HG03565 (cell line): ENCODE data around the gene DND1.
"Not testable (repeated sequence)": the region's sequence is repeated elsewhere in the genome, so short reads cannot be mapped to it uniquely, and the experiment has no call there.

Experiments
- ATAC-seq: cut with Tn5 transposase; IDR thresholded peaks from one replicate; pipeline ENCODE4 v1.9.1; 2021; ENCODE audit warnings: mild to moderate bottlenecking, moderate library complexity; ENCODE audit not compliant: unreplicated experiment

DND1 gene

GRCh38 chr5:140673187-140673976 lies at the start of gene DND1:
DND1 (minus strand) TSS chr5:140673576; CDS start chr5:140673542, 34 bp downstream.
- ATAC-seq: no peak

- not testable (repeated sequence) for ATAC-seq
These were observed 48.0 kb upstream of the DND1 start for GRCh38 chr5:140721395-140721794.

DNA sequence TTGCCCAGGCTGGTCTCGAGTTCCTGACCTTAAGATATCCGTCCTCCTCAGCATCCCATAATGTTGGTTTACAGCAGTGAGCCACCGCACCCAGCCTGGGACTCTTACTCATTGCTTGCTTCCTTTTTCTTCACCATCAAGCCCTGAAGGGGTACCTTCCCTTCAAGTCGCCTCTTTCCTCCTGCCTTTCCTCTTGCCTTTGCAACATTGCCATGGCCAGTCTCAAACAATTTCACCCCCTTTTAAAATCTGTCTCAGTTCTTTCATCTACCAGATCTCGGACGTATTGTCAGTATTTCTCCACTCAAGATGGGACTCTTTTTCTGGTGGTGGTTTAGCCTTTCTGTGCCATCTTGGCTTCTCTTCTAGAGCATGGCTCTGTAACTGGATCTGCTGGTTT lies 47.4 kb upstream of the DND1 start:
- ATAC-seq: not testable (repeated sequence)

- no peak for ATAC-seq
These were observed 44.9 kb upstream of the DND1 start for GRCh38 chr5:140718266-140718592.

DNA sequence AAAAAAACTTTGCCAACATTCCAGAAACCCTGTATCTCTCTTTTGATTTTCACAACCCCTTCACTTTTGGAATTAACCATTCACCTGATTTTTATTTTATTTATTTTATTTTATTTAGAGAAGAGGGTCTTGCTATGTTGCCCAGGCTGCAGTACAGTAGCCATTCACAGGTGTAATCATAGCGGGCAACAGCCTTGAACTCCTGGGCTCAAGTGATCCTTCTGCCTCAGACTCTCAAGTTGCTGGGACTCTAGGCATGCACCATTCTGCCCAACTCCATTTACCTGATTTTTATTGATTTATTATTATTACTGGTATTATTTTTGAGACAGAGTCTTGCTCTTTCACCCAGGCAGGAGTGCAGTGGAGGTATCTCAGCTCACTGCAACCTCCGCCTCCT lies 42.9 kb upstream of the DND1 start:
- ATAC-seq: not testable (repeated sequence)

GRCh38 chr5:140713562-140714094 lies 40.3 kb upstream of the DND1 start:
- no peak for ATAC-seq

- no peak for ATAC-seq
These were observed 38.4 kb upstream of the DND1 start for GRCh38 chr5:140711794-140712193.

DNA sequence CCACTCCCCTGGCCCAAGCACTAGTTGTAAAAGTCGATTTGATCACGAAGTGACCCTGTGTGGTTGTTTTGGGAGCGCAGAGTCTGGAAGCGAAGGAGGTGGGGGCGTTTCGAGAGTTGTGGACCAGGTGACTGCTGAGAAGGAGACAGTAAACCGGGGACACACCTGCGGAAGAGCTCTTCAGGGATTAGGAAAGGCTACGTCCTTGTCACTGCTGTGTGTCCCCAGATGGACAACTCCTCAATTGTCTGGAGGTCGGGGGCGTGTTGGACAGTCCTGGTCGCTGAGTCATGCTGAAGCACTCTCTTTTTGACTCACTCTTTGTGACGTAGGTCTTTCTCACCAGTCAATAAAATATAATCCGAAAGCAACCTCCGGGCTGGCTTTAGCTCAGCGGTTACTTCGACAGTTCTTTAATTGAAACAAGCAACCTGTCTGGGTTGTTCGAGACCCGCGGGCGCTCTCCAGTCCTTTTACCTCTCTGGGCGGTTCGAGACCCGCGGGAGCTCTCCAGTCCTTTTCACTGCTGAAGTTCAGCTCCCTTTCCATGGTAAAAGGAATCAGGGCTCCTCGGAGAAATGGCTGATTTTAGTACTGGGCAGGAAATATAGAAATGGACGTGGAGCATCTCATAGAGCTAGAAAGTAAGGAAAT lies 37.6 kb upstream of the DND1 start:
- peak; percentile 88 for ATAC-seq

DNA sequence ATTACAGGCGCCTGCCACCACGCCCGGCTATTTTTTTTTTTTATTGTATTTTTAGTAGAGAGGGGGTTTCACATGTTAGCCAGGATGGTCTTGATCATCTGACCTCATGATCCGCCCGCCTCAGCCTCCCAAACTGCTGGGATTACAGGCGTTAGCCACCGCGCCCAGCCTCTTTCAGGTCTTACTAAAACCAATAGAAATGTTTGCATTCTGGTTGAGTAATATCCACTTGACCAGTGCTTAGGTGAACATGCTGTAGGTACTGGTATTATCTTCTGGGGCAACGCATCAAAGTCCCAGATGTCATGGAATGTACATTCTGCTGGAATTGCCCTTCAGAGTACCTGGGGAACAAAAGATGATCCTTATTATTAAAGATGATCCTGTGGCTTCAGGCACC lies 35.4 kb upstream of the DND1 start:
- not testable (repeated sequence) for ATAC-seq

GRCh38 chr5:140707812-140708211 lies 34.4 kb upstream of the DND1 start:
- no peak for ATAC-seq

- peak; percentile 91 for ATAC-seq
These were observed 27.1 kb upstream of the DND1 start, which contains the start of gene ZMAT2 for GRCh38 chr5:140700177-140701144. ZMAT2 (plus strand) TSS chr5:140700447; CDS start chr5:140700461, 14 bp downstream.

- no peak for ATAC-seq
These were observed 23.6 kb upstream of the DND1 start for GRCh38 chr5:140696891-140697492.

DNA sequence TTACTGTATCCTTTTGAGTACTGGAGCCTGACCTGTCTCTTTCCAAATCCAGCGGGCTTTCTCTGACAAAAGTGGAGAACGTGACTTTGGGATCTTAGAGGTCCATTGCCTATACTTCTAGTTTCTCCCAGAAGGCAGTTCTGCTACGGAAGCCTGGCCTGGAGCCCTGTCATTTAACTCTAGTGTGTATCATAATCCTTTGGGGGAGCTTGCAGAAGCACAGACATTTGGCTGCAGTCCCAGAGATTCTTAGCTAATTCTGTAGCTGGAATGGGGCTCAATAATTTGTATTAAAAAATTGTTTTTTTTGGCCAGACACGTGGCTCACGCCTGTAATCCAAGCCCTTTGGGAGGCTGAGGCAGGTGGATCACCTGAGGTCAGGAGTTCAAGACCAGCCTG lies 20.9 kb upstream of the DND1 start:
- ATAC-seq: no peak

DNA sequence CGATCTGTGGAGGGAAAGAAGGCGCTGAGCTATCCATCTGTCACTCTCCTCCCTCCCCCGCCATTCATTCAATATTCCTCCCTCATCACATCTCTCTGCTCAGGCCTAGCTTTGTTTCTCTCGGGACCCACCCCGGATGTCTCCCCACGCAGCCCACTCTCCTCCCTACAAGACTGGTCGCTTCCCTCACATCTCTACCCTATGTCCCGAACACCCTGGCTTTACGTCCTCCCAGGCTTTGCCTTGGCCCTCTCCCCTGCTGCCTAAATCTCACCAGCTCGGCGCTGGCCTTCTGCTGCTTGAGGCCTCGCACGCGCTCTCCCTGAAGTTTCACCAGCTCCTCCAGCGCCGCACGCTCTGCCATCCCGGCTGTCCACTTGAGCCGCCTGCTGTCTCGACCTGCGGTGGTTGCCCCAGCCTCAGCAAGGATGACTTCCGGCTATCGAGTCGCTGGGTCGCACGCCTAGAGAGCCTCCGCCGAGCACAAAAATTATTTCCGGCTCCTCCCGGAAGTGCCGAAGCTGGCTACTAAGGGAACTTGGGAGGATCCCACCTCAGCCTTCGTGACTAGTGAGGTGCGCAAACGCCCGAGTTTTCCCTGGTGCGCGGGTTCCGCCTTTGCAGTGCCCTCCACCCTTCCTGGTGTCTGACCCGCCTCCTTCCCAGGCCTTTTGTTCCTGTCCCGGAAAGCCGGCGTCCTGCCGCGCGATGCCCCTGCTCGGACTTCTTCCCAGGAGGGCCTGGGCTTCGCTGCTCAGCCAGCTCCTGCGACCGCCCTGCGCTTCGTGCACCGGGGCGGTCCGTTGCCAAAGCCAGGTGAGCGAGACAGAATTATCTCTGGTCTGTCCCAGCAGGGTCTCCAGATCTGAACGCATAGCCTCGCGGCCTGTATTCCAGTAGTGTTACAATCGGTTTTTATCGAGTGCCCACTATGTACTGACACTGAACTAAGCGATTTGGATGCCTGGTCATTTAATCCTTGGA lies 17.9 kb upstream of the DND1 start, which contains the start of the genes HARS1 and HARS2:
HARS1 (minus strand) TSS at position 430 of the 984 bp plus-strand sequence; CDS start at position 364, 66 bp downstream.
HARS2 (plus strand) TSS at position 515 of the 984 bp plus-strand sequence; CDS start at position 709, 194 bp downstream.
- ATAC-seq: peak; percentile 95

DNA sequence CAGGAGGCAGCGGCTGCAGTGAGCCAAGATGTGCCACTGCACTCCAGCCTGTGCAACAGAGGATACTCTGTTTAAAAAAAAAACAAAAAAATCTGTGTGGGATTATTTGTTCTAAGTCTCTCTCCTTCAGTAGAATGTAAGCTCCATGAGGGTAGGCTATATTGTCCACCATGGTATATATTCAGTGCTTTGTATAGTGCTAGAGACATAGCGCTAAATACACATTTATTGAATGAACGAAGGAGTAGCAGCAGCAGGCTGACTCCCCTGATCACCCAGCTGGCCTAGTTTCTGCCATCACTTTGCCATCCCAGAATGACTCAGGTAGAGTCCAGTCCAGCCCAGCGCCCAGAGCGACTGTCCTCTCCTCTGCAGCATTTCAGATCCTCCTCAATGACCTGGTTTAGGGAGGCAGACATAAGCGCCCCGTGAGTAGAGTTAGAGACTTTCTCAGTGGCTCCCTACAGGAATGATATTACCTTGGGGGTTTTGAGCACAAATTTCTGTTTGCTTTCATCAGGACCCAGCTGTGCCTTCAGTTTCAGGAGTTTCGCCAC lies 17.1 kb upstream of the DND1 start:
- no peak for ATAC-seq

- no peak for ATAC-seq
These were observed 5.6 kb upstream of the DND1 start for GRCh38 chr5:140678993-140679392.

DNA sequence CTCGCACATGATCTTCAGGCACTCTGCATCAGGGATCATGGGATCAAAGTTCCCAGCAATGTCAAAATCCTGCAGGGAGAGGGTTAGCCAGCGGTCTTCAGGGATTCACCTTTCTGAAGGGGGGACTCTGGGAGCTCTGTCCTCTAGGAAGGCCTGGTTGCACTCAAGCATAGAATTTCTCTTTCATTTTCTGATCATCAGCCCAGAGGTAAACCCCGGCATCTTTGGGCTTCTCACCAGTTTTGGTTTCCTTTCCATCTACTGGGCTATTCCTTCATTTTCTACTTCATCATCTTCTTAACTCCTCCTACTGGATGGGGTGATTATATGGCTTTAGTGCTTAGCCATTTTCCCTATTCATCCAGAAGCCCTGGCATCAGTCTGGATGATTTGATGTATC lies 4.6 kb upstream of the DND1 start:
- peak; percentile 33 for ATAC-seq

DNA sequence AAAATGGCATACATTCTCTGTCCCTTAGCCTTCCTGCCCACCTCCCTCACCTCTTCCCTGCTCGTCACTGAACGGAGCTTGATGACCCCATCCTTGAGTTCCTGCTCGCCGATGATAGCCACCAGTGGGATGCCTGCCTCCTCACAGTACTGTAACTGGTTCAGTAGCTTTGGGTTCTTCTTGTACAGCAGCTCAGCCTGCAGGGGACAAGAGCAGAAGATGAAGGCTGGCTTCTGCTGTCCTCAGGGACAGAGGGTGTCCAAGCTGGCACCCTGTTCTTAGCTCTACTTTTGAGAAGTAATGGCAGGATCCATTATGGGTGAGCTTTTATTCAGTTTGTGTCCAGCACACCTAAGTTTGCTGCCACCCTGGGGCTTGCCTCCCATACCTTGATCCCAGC lies 1.3 kb upstream of the DND1 start:
- ATAC-seq: no peak

DNA sequence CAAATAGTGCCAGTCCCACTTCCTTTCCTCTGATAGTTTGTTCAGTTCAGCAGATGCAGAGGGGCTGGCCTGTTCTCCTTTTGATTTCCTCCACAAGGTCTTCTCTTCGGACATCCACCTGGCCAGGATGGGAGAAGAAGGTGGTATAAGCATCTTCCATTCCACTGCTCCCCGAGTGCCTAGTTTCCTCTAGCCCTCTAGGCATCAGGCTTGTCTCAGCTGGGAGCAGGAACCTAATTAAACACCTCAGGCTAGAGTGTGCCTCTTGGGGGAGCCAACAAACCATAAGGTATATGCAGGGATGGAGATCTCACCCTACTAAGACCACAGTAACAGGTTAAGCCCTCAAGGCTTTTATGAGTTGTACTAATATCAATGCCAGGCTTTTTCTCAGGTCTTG lies 835 bp upstream of the DND1 start:
- ATAC-seq: no peak
